ENCODE results near the gene RPUSD2.

The RPUSD2 gene

DNA sequence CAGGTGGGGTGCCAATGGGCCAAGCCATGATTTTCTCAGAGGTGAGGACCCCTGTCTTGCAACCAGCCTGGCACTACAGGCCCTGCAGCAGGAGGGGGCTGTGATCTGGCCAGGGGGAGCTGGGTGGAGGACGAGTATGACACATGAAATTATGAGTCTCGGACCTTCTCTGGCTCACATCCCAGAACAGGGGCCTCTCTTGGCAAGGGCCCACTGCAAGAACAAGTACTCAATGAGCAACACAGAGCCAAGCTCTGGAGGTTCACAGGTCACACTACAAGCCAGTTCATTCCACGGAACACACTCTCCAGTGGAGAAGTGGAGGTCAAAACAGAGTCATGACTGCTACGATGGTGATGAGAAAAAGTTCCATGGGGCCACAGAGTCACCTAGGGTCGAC is 32.6 kb upstream of the RPUSD2 start:
- TF ChIP-seq, protein P1, sequence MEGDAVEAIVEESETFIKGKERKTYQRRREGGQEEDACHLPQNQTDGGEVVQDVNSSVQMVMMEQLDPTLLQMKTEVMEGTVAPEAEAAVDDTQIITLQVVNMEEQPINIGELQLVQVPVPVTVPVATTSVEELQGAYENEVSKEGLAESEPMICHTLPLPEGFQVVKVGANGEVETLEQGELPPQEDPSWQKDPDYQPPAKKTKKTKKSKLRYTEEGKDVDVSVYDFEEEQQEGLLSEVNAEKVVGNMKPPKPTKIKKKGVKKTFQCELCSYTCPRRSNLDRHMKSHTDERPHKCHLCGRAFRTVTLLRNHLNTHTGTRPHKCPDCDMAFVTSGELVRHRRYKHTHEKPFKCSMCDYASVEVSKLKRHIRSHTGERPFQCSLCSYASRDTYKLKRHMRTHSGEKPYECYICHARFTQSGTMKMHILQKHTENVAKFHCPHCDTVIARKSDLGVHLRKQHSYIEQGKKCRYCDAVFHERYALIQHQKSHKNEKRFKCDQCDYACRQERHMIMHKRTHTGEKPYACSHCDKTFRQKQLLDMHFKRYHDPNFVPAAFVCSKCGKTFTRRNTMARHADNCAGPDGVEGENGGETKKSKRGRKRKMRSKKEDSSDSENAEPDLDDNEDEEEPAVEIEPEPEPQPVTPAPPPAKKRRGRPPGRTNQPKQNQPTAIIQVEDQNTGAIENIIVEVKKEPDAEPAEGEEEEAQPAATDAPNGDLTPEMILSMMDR (IDR thresholded peaks at IDR 0.05; ENCODE audit: low read depth, low read length, missing control alignments) = no peak
- H3K4me3 ChIP-seq (replicated peaks; ENCODE audit: low read depth, low read length) = no peak overlapping the region
- no peak for DNase-seq (ENCODE audit: extremely low read depth, low read depth)

DNA sequence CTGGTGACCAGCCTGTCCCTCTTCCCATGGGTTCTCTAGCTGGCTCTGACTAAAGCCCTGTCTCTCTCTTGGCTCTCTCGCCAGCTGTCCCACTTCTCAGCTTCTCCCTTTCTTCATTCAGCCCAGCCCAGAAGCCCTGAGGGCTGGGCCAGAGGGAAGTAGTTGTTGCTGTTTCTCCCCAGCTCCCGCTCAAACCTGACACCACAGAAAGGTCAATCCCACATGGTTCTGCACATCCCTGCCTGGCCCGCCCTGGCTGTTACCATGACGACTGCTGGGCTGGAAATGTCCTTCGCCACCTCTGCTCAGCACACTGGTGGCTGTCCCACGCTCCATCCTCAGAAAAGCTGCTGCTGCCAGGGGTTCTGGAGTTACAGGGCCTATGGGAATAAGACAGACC is 30.1 kb upstream of the RPUSD2 start:
- TF ChIP-seq, protein P1 (IDR thresholded peaks at IDR 0.05; ENCODE audit: low read depth, low read length, missing control alignments) = no peak
- no peak for DNase-seq (ENCODE audit: extremely low read depth, low read depth)
- H3K4me3 ChIP-seq (replicated peaks; ENCODE audit: low read depth, low read length) = no peak overlapping the region

DNA sequence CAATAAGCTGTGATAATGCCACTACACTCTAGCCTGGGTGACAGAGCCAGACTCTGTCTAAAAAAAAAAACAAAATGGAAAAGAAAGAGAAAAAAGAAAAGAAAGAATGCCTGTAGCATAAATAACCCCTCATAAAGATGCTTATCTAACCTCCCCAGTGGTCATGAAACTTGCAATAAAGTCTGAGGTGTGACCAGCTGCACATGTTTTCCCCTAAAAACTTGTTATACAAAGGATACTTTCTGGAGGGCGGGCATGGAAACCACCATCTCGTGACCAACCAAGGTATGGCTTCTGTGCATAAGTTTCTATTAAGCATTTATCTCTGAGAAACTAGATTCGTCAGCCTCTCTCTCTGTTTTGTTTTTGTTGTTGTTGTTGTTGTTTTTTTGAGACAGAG is 26.0 kb upstream of the RPUSD2 start:
- TF ChIP-seq, protein P1 (IDR thresholded peaks at IDR 0.05; ENCODE audit: low read depth, low read length, missing control alignments) = no peak
- no peak overlapping the region for H3K4me3 ChIP-seq (replicated peaks; ENCODE audit: low read depth, low read length)
- no peak for DNase-seq (ENCODE audit: extremely low read depth, low read depth)

- H3K4me3 ChIP-seq (replicated peaks; ENCODE audit: low read depth, low read length) = no peak overlapping the region
- DNase-seq (ENCODE audit: extremely low read depth, low read depth) = no peak
- TF ChIP-seq, protein P1 (IDR thresholded peaks at IDR 0.05; ENCODE audit: low read depth, low read length, missing control alignments) = no peak
Observed at GRCh38 chr15:40543631-40544294, 25.3 kb upstream of the RPUSD2 start.

DNA sequence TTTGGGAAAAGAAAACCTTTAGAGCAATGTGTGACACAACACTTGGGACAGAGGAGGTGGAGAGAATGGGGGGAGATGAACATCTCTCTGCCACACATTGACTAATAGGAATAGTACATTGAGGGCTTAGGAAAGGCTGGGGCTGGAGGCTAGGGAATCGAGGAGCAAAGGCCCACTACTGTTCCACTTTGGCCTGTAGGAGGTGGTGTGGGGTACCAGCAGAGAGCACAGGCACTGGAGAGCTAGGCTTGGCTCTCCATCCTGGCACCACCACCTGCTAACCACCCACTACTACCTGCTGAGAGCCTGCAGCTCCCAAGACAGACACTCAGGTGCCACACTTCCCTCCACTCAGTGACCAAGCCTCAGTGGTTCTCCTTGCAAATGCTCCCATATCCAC is 23.6 kb upstream of the RPUSD2 start:
- DNase-seq (ENCODE audit: extremely low read depth, low read depth) = no peak
- H3K4me3 ChIP-seq (replicated peaks; ENCODE audit: low read depth, low read length) = no peak overlapping the region
- TF ChIP-seq, protein P1 (IDR thresholded peaks at IDR 0.05; ENCODE audit: low read depth, low read length, missing control alignments) = no peak

GRCh38 chr15:40548610-40549009 is 20.5 kb upstream of the RPUSD2 start:
- H3K4me3 ChIP-seq (replicated peaks; ENCODE audit: low read depth, low read length) = no peak overlapping the region
- TF ChIP-seq, protein P1 (IDR thresholded peaks at IDR 0.05; ENCODE audit: low read depth, low read length, missing control alignments) = no peak
- no peak for DNase-seq (ENCODE audit: extremely low read depth, low read depth)

DNA sequence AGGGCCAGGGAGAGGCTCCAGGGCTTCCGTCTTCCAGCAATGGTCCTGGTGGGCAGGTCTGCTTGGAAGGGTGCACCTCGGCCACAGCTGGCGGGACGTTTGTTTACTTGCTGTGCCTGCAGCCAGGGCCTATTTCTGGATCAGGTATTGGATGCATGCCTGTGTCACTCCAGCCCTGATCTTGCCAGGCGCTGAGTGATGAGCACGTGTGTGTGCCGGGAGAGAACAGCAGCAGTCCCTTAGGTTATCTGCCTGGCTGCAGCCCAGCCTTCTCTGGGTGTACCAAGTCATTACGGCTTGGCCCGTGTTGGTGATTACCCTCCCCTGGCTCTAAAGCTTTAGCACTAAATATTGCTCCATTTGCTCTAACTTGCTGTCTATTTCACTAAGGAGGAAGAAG is 19.2 kb upstream of the RPUSD2 start:
- TF ChIP-seq, protein P1 (IDR thresholded peaks at IDR 0.05; ENCODE audit: low read depth, low read length, missing control alignments) = no peak

More for the DNA sequence above, 19.2 kb upstream of the RPUSD2 start:
- DNase-seq (ENCODE audit: extremely low read depth, low read depth) = no peak
- H3K4me3 ChIP-seq (replicated peaks; ENCODE audit: low read depth, low read length) = no peak overlapping the region

Measured in HFF-Myc (cell line).